ENCODE results near the gene PRKN. TPM values are rescaled to one million over a fixed set of nuclear protein-coding genes. Genes with fewer than 3 reads are reported as not detected.

PRKN gene
- total RNA-seq, 1 experiment from 2014 or later: 0.46 TPM

DNA sequence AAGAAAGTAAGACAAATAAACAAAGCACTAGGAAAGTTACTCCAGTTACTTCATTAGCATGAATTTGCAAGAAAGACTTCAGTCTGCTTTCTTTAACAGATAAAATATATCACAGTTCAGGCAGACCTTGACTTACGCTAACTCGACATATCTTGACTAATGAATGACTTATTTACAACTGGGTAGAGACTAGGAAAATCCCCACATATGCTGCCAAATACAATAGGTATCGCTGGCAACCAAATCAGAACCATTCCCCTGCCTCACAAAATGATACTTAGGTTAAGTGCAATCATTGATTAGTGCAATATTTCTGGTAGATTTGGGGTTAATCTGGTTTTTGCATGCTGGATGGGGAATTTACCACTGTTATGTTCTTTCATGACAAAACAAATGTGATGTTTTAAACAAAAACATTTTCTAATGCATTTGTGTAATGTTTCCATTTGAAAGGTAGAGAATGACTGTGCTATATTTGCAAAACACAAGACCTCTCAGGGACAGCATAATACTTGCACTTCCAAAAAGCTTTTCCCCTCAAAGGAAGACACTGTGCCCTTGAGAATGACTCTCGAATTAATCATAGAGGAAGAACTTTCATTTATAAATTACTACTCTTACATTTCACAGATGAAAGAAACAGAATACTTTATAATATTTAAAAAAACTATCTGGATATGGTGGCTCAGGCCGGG is 101.6 kb downstream of the PRKN start:
- H3K27ac ChIP-seq (ENCODE audit: low read length): no peak overlapping the region
- H3K9me3 ChIP-seq (ENCODE audit: control insufficient read depth, insufficient read depth, low read depth, low read length): 0 out of 2 replicates have a peak, but pooled peaks cover 3% of the 10 kb centered on the region
- no TSS peak for BruUV-seq (replicated peaks)
- intact Hi-C loops (cut with micrococcal nuclease; ENCODE audit: unreplicated experiment) (no loop called here), in situ Hi-C loops (cut with HindIII; ENCODE audit: low pct_unique_long_range_greater_than_20kb, low sequenced_read_pairs) (no loop called here)
- H3K36me3 ChIP-seq (ENCODE audit: control insufficient read depth, insufficient read depth, low read length): no peaks in the 10 kb centered on the region
- H3K4me1 ChIP-seq (ENCODE audit: control insufficient read depth, insufficient read depth, low read length): no peaks in the 10 kb centered on the region
- DNase-seq (ENCODE audit: low read depth, low spot score) (no peak), ATAC-seq (no peak)
- no peak for TF ChIP-seq POLR2AphosphoS5 (IDR thresholded peaks at IDR 0.05; ENCODE audit: low read depth, low read length)
- no peak for TF ChIP-seq TCF7L2 (IDR thresholded peaks at IDR 0.05; ENCODE audit: low read depth, low read length)
- TF ChIP-seq SIN3A (IDR thresholded peaks at IDR 0.05; ENCODE audit: borderline replicate concordance, insufficient read depth, low read depth, low read length): no peak
- no peak for TF ChIP-seq REST (IDR thresholded peaks at IDR 0.05; ENCODE audit: insufficient read depth in 1 of 2, low read depth in 2 of 2, low read length in 1 of 2)
- TF ChIP-seq, protein P1, sequence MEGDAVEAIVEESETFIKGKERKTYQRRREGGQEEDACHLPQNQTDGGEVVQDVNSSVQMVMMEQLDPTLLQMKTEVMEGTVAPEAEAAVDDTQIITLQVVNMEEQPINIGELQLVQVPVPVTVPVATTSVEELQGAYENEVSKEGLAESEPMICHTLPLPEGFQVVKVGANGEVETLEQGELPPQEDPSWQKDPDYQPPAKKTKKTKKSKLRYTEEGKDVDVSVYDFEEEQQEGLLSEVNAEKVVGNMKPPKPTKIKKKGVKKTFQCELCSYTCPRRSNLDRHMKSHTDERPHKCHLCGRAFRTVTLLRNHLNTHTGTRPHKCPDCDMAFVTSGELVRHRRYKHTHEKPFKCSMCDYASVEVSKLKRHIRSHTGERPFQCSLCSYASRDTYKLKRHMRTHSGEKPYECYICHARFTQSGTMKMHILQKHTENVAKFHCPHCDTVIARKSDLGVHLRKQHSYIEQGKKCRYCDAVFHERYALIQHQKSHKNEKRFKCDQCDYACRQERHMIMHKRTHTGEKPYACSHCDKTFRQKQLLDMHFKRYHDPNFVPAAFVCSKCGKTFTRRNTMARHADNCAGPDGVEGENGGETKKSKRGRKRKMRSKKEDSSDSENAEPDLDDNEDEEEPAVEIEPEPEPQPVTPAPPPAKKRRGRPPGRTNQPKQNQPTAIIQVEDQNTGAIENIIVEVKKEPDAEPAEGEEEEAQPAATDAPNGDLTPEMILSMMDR (IDR thresholded peaks at IDR 0.05): no peak
- H3K27me3 ChIP-seq (ENCODE audit: control insufficient read depth, insufficient read depth, low read length): no peaks in the 10 kb centered on the region
- ChIA-PET POLR2A (no interaction called here), CTCF (no interaction called here)
- no peak overlapping the region for H3K4me3 ChIP-seq (ENCODE audit: low read depth in 2 of 2, low read length in 2 of 2)

DNA sequence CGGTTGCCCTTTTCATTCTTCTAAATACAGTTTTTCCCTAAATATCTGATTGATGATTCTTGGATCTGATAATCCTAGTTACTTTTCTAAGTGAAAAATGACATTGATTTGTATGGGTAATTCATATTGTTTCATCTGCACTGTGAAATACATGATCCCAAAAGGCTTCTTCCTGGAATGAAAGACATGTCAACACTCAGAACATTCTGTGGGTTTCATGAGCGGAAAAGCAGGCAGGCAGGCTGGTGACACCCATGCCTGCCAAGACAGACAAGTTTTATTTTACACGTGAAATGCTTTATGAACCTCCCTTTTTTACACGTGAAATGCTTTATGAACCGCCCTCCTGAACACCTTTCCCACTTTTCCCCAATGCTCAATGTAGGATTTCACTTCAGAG is 105.0 kb downstream of the PRKN start:
- H3K36me3 ChIP-seq (ENCODE audit: control insufficient read depth, insufficient read depth, low read length): no peaks in the 10 kb centered on the region
- BruUV-seq (replicated peaks): no TSS peak
- POLR2A ChIA-PET: no interaction called here
- TF ChIP-seq SIN3A (IDR thresholded peaks at IDR 0.05; ENCODE audit: borderline replicate concordance, insufficient read depth, low read depth, low read length) (no peak), POLR2AphosphoS5 (IDR thresholded peaks at IDR 0.05; ENCODE audit: low read depth, low read length) (no peak), REST (IDR thresholded peaks at IDR 0.05; ENCODE audit: insufficient read depth in 1 of 2, low read depth in 2 of 2, low read length in 1 of 2) (no peak), TCF7L2 (IDR thresholded peaks at IDR 0.05; ENCODE audit: low read depth, low read length) (no peak)
- TF ChIP-seq, protein P1 (IDR thresholded peaks at IDR 0.05): no peak
- H3K4me1 ChIP-seq (ENCODE audit: control insufficient read depth, insufficient read depth, low read length): no peaks in the 10 kb centered on the region
- intact Hi-C loops (cut with micrococcal nuclease; ENCODE audit: unreplicated experiment): no loop called here
- CTCF ChIA-PET: no interaction called here
- ATAC-seq (no peak), DNase-seq (ENCODE audit: low read depth, low spot score) (no peak)
- in situ Hi-C loops (cut with HindIII; ENCODE audit: low pct_unique_long_range_greater_than_20kb, low sequenced_read_pairs): no loop called here
- no peak overlapping the region for H3K27ac ChIP-seq (ENCODE audit: low read length)
- H3K27me3 ChIP-seq (ENCODE audit: control insufficient read depth, insufficient read depth, low read length): no peaks in the 10 kb centered on the region
- no peak overlapping the region for H3K4me3 ChIP-seq (ENCODE audit: low read depth in 2 of 2, low read length in 2 of 2)
- 0 out of 2 replicates have a peak, but pooled peaks cover 3% of the 10 kb centered on the region for H3K9me3 ChIP-seq (ENCODE audit: control insufficient read depth, insufficient read depth, low read depth, low read length)
